ENCODE measurements around the gene PPM1L.

Gene PPM1L

GRCh38 chr3:160857476-160858119 is 101.6 kb downstream of the PPM1L start:
- Histone ChIP-seq H3K9me3 (no peaks in the 10 kb centered on the region), H3K4me1 (peaks cover 19% of the 10 kb centered on the region), H3K36me3 (replicated peaks) (no peaks in the 10 kb centered on the region), H3K4me3 (no peak overlapping the region), H3K27me3 (ENCODE audit: low read depth) (no peaks in the 10 kb centered on the region)
- in situ Hi-C loops (cut with MboI; ENCODE audit: low sequenced_read_pairs), result no loop called here
- peak in 1 of 2 experiments; percentile 59 for DNase-seq (ENCODE audit: low spot score in 2 of 2)

- Histone ChIP-seq H3K4me3 (no peak overlapping the region), H3K9me3 (no peaks in the 10 kb centered on the region), H3K4me1 (peaks cover 19% of the 10 kb centered on the region), H3K27me3 (ENCODE audit: low read depth) (no peaks in the 10 kb centered on the region), H3K36me3 (replicated peaks) (no peaks in the 10 kb centered on the region)
- in situ Hi-C loops (cut with MboI; ENCODE audit: low sequenced_read_pairs), result no loop called here
- no peak for DNase-seq (ENCODE audit: low spot score in 2 of 2)
Observed at GRCh38 chr3:160860346-160860745, 104.3 kb downstream of the PPM1L start.

GRCh38 chr3:160869825-160870224 is 113.8 kb downstream of the PPM1L start:
- Histone ChIP-seq H3K4me3 (no peak overlapping the region), H3K27me3 (ENCODE audit: low read depth) (no peaks in the 10 kb centered on the region), H3K36me3 (replicated peaks) (no peaks in the 10 kb centered on the region), H3K4me1 (peaks cover 4% of the 10 kb centered on the region), H3K9me3 (no peaks in the 10 kb centered on the region)
- in situ Hi-C loops (cut with MboI; ENCODE audit: low sequenced_read_pairs), result no loop called here
- no peak for DNase-seq (ENCODE audit: low spot score in 2 of 2)

- Histone ChIP-seq H3K9me3 (no peaks in the 10 kb centered on the region), H3K4me1 (peaks cover 4% of the 10 kb centered on the region), H3K4me3 (no peak overlapping the region), H3K36me3 (replicated peaks) (no peaks in the 10 kb centered on the region), H3K27me3 (ENCODE audit: low read depth) (no peaks in the 10 kb centered on the region)
- in situ Hi-C loops (cut with MboI; ENCODE audit: low sequenced_read_pairs), result no loop called here
- DNase-seq (ENCODE audit: low spot score in 2 of 2), result peak in 1 of 2 experiments; percentile 25
Observed at GRCh38 chr3:160870327-160870726, 114.3 kb downstream of the PPM1L start.

GRCh38 chr3:160874736-160875135 is 118.7 kb downstream of the PPM1L start:
- no peak for DNase-seq (ENCODE audit: low spot score in 2 of 2)
- in situ Hi-C loops (cut with MboI; ENCODE audit: low sequenced_read_pairs), result no loop called here

GRCh38 chr3:160876643-160877042 is 120.6 kb downstream of the PPM1L start:
- Histone ChIP-seq H3K4me3 (no peak overlapping the region), H3K27me3 (ENCODE audit: low read depth) (no peaks in the 10 kb centered on the region), H3K36me3 (replicated peaks) (no peaks in the 10 kb centered on the region), H3K9me3 (no peaks in the 10 kb centered on the region), H3K4me1 (no peaks in the 10 kb centered on the region)
- DNase-seq (ENCODE audit: low spot score in 2 of 2), result no peak
- in situ Hi-C loops (cut with MboI; ENCODE audit: low sequenced_read_pairs), result no loop called here

More at GRCh38 chr3:160874736-160875135, 118.7 kb downstream of the PPM1L start:
- no peaks in the 10 kb centered on the region for H3K4me1 ChIP-seq
- no peaks in the 10 kb centered on the region for H3K9me3 ChIP-seq
- H3K27me3 ChIP-seq (ENCODE audit: low read depth), result no peaks in the 10 kb centered on the region
- H3K36me3 ChIP-seq (replicated peaks), result no peaks in the 10 kb centered on the region
- H3K4me3 ChIP-seq, result no peak overlapping the region

GRCh38 chr3:160879859-160880258 is 123.8 kb downstream of the PPM1L start:
- H3K9me3 ChIP-seq, result no peaks in the 10 kb centered on the region
- H3K27me3 ChIP-seq (ENCODE audit: low read depth), result no peaks in the 10 kb centered on the region
- no peaks in the 10 kb centered on the region for H3K36me3 ChIP-seq (replicated peaks)
- no peak overlapping the region for H3K4me3 ChIP-seq
- in situ Hi-C loops (cut with MboI; ENCODE audit: low sequenced_read_pairs), result no loop called here
- no peak for DNase-seq (ENCODE audit: low spot score in 2 of 2)
- H3K4me1 ChIP-seq, result no peaks in the 10 kb centered on the region

GRCh38 chr3:160883373-160883772 is 127.3 kb downstream of the PPM1L start:
- H3K27me3 ChIP-seq (ENCODE audit: low read depth), result no peaks in the 10 kb centered on the region
- no peaks in the 10 kb centered on the region for H3K36me3 ChIP-seq (replicated peaks)
- no peak overlapping the region for H3K4me3 ChIP-seq
- in situ Hi-C loops (cut with MboI; ENCODE audit: low sequenced_read_pairs), result no loop called here
- no peak for DNase-seq (ENCODE audit: low spot score in 2 of 2)
- H3K4me1 ChIP-seq, result peaks cover 2% of the 10 kb centered on the region
- no peaks in the 10 kb centered on the region for H3K9me3 ChIP-seq

- H3K4me3 ChIP-seq, result no peak overlapping the region
- no peaks in the 10 kb centered on the region for H3K36me3 ChIP-seq (replicated peaks)
- DNase-seq (ENCODE audit: low spot score in 2 of 2), result peak; percentile 17 to 84
- in situ Hi-C loops (cut with MboI; ENCODE audit: low sequenced_read_pairs), result no loop called here
- H3K27me3 ChIP-seq (ENCODE audit: low read depth), result no peaks in the 10 kb centered on the region
- H3K4me1 ChIP-seq, result peaks cover 2% of the 10 kb centered on the region
- no peaks in the 10 kb centered on the region for H3K9me3 ChIP-seq
Observed at GRCh38 chr3:160885791-160886286, 129.8 kb downstream of the PPM1L start.

- in situ Hi-C loops (cut with MboI; ENCODE audit: low sequenced_read_pairs), result no loop called here
- H3K4me1 ChIP-seq, result peaks cover 2% of the 10 kb centered on the region
- no peaks in the 10 kb centered on the region for H3K9me3 ChIP-seq
- DNase-seq (ENCODE audit: low spot score in 2 of 2), result no peak
- H3K4me3 ChIP-seq, result no peak overlapping the region
- H3K36me3 ChIP-seq (replicated peaks), result no peaks in the 10 kb centered on the region
- no peaks in the 10 kb centered on the region for H3K27me3 ChIP-seq (ENCODE audit: low read depth)
Observed at GRCh38 chr3:160886421-160886820, 130.4 kb downstream of the PPM1L start.

- Histone ChIP-seq H3K27me3 (ENCODE audit: low read depth) (no peaks in the 10 kb centered on the region), H3K4me1 (peaks cover 3% of the 10 kb centered on the region; the same call in 1 of the 2 replicates), H3K9me3 (no peaks in the 10 kb centered on the region), H3K36me3 (replicated peaks) (no peaks in the 10 kb centered on the region), H3K4me3 (no peak overlapping the region)
- no peak for DNase-seq (ENCODE audit: low spot score in 2 of 2)
- in situ Hi-C loops (cut with MboI; ENCODE audit: low sequenced_read_pairs), result no loop called here
Observed at GRCh38 chr3:160893207-160893606, 137.2 kb downstream of the PPM1L start.

- no peak for DNase-seq (ENCODE audit: low spot score in 2 of 2)
- in situ Hi-C loops (cut with MboI; ENCODE audit: low sequenced_read_pairs), result no loop called here
Observed at GRCh38 chr3:160904691-160905090, 148.7 kb downstream of the PPM1L start.

GRCh38 chr3:160906646-160907045 is 150.6 kb downstream of the PPM1L start:
- Histone ChIP-seq H3K9me3 (no peaks in the 10 kb centered on the region), H3K36me3 (replicated peaks) (no peaks in the 10 kb centered on the region), H3K27me3 (ENCODE audit: low read depth) (no peaks in the 10 kb centered on the region), H3K4me1 (no peaks in the 10 kb centered on the region), H3K4me3 (no peak overlapping the region)
- no peak for DNase-seq (ENCODE audit: low spot score in 2 of 2)
- in situ Hi-C loops (cut with MboI; ENCODE audit: low sequenced_read_pairs), result no loop called here

More at GRCh38 chr3:160904691-160905090, 148.7 kb downstream of the PPM1L start:
- no peak overlapping the region for H3K4me3 ChIP-seq
- no peaks in the 10 kb centered on the region for H3K9me3 ChIP-seq
- no peaks in the 10 kb centered on the region for H3K36me3 ChIP-seq (replicated peaks)
- H3K4me1 ChIP-seq, result no peaks in the 10 kb centered on the region
- H3K27me3 ChIP-seq (ENCODE audit: low read depth), result no peaks in the 10 kb centered on the region

GRCh38 chr3:160909917-160910316 is 153.9 kb downstream of the PPM1L start:
- H3K4me3 ChIP-seq, result no peak overlapping the region
- no peaks in the 10 kb centered on the region for H3K36me3 ChIP-seq (replicated peaks)
- no peaks in the 10 kb centered on the region for H3K4me1 ChIP-seq
- in situ Hi-C loops (cut with MboI; ENCODE audit: low sequenced_read_pairs), result no loop called here
- no peak for DNase-seq (ENCODE audit: low spot score in 2 of 2)
- H3K9me3 ChIP-seq, result no peaks in the 10 kb centered on the region
- no peaks in the 10 kb centered on the region for H3K27me3 ChIP-seq (ENCODE audit: low read depth)

- in situ Hi-C loops (cut with MboI; ENCODE audit: low sequenced_read_pairs), result no loop called here
- Histone ChIP-seq H3K4me3 (no peak overlapping the region), H3K36me3 (replicated peaks) (no peaks in the 10 kb centered on the region), H3K27me3 (ENCODE audit: low read depth) (no peaks in the 10 kb centered on the region), H3K4me1 (no peaks in the 10 kb centered on the region), H3K9me3 (no peaks in the 10 kb centered on the region)
- no peak for DNase-seq (ENCODE audit: low spot score in 2 of 2)
Observed at GRCh38 chr3:160911411-160911810, 155.4 kb downstream of the PPM1L start.
